Mesenchymal stem cell (in vitro differentiated cells and primary cell): ENCODE results near the gene EML4.

Experiments used
- DNase-seq: peaks from one replicate; pipeline ENCODE4 v3.0.0-alpha.2; 2013
- H2AFZ ChIP-seq: one replicate; pipeline ENCODE4 v1.6.1; 2013; ENCODE audit warnings: low read depth, mild to moderate bottlenecking, control low read depth, inconsistent platforms, low read length, moderate library complexity
- H2AK5ac ChIP-seq: 2 replicates; pipeline ENCODE4 v1.6.1; 2013; ENCODE audit warnings: low read length, moderate library complexity, mild to moderate bottlenecking, inconsistent platforms; ENCODE audit not compliant: severe bottlenecking
- H2BK120ac ChIP-seq: one replicate; pipeline ENCODE4 v1.6.1; 2013; ENCODE audit warnings: low read depth, mild to moderate bottlenecking, inconsistent platforms, low read length, moderate library complexity
- H2BK12ac ChIP-seq, 2 experiments: one replicate each; pipeline ENCODE4 v1.6.1; 2013; ENCODE audit warnings: inconsistent platforms in 2 of 2, low read length in 2 of 2, mild to moderate bottlenecking in 2 of 2, moderate library complexity in 2 of 2, control low read depth in 1 of 2
- H2BK15ac ChIP-seq: one replicate; pipeline ENCODE4 v1.6.1; 2013; ENCODE audit warnings: mild to moderate bottlenecking, low read depth, inconsistent platforms; ENCODE audit not compliant: poor library complexity, severe bottlenecking
- H2BK5ac ChIP-seq: 2 replicates; pipeline ENCODE4 v1.6.1; 2013; ENCODE audit warnings: low read depth, mild to moderate bottlenecking, low read length, control low read depth, inconsistent platforms; ENCODE audit not compliant: poor library complexity, severe bottlenecking
- H3K14ac ChIP-seq, 2 experiments: one replicate each; pipeline ENCODE4 v1.6.1; 2013; ENCODE audit warnings: inconsistent platforms in 2 of 2, low read length in 2 of 2, control low read depth in 1 of 2, mild to moderate bottlenecking in 1 of 2, moderate library complexity in 1 of 2
- H3K18ac ChIP-seq, 2 experiments: one replicate each; pipeline ENCODE4 v1.6.1; 2013; ENCODE audit warnings: inconsistent platforms in 2 of 2, low read length in 2 of 2, control low read depth in 1 of 2, low read depth in 1 of 2, mild to moderate bottlenecking in 1 of 2
- H3K23ac ChIP-seq, 2 experiments: one replicate each; pipeline ENCODE4 v1.6.1; 2013; ENCODE audit warnings: inconsistent platforms in 2 of 2, low read length in 2 of 2, mild to moderate bottlenecking in 2 of 2, moderate library complexity in 2 of 2, control low read depth in 1 of 2
- H3K27ac ChIP-seq: 2 replicates; pipeline ENCODE4 v1.5.1; 2013; ENCODE audit warnings: mild to moderate bottlenecking, moderate library complexity, low read length, control low read depth, inconsistent platforms; ENCODE audit not compliant: poor library complexity, severe bottlenecking
- H3K27me3 ChIP-seq, 2 experiments: 2 replicates each; pipeline versions ENCODE4 v1.6.1 to v1.7.0; 2013; ENCODE audit warnings: low read length in 2 of 2, mild to moderate bottlenecking in 2 of 2, moderate library complexity in 2 of 2, control low read depth in 1 of 2, inconsistent platforms in 1 of 2; ENCODE audit not compliant: control insufficient read depth in 1 of 2, insufficient read depth in 1 of 2
- H3K36me3 ChIP-seq, 2 experiments: 2 replicates each; pipeline versions ENCODE4 v1.6.1 to v1.7.0; 2013; ENCODE audit warnings: low read length in 2 of 2, control low read depth in 1 of 2, inconsistent platforms in 1 of 2, low read depth in 1 of 2, mild to moderate bottlenecking in 1 of 2; ENCODE audit not compliant: insufficient read depth in 2 of 2, control insufficient read depth in 1 of 2
- H3K4ac ChIP-seq, 2 experiments: one replicate each; pipeline ENCODE4 v1.6.1; 2013; ENCODE audit warnings: inconsistent platforms in 2 of 2, low read length in 2 of 2, mild to moderate bottlenecking in 2 of 2, moderate library complexity in 2 of 2, control low read depth in 1 of 2, low read depth in 1 of 2
- H3K4me1 ChIP-seq: 2 replicates; pipeline ENCODE4 v1.6.1; 2013; ENCODE audit warnings: low read depth, low read length, control low read depth; ENCODE audit not compliant: control insufficient read depth, insufficient read depth
- H3K4me2 ChIP-seq: 2 replicates; pipeline ENCODE4 v1.6.1; 2013; ENCODE audit warnings: low read length, mild to moderate bottlenecking, inconsistent platforms; ENCODE audit not compliant: poor library complexity, severe bottlenecking
- H3K4me3 ChIP-seq, 2 experiments: 2 replicates each; pipeline versions ENCODE4 v1.5.1 to v1.7.0; 2013; ENCODE audit warnings: low read length in 2 of 2, mild to moderate bottlenecking in 2 of 2, control low read depth in 1 of 2, low read depth in 1 of 2; ENCODE audit not compliant: insufficient read depth in 1 of 2
- H3K79me1 ChIP-seq: replicated peaks from 2 replicates; pipeline ENCODE4 v1.6.1; 2013; ENCODE audit warnings: mild to moderate bottlenecking, control low read depth, low read length, inconsistent platforms; ENCODE audit not compliant: poor library complexity, severe bottlenecking
- H3K9ac ChIP-seq: 2 replicates; pipeline ENCODE4 v1.7.0; 2013; ENCODE audit warnings: mild to moderate bottlenecking, low read length, moderate library complexity
- H3K9me3 ChIP-seq: 2 replicates; pipeline ENCODE4 v1.7.0; 2013; ENCODE audit warnings: mild to moderate bottlenecking, low read length; ENCODE audit not compliant: control insufficient read depth
- H4K8ac ChIP-seq: one replicate; pipeline ENCODE4 v1.6.1; 2013; ENCODE audit warnings: inconsistent platforms, mild to moderate bottlenecking, low read length, moderate library complexity
- H4K91ac ChIP-seq: one replicate; pipeline ENCODE4 v1.6.1; 2013; ENCODE audit warnings: mild to moderate bottlenecking, low read length, inconsistent platforms
- WGBS: methylation state at CpG from one replicate; pipeline ENCODE4 v1.1.7; 2013; ENCODE audit warnings: mixed read lengths; 5-methylcytosine and 5-hydroxymethylcytosine counted together

EML4 gene

GRCh38 chr2:42205337-42205736 lies 36.2 kb downstream of the EML4 start:
- Histone ChIP-seq H3K23ac (no peak overlapping the region), H3K4me3 (no peak overlapping the region), H4K8ac (no peak overlapping the region), H2AK5ac (no peak overlapping the region), H3K27ac (no peak overlapping the region), H2BK5ac (no peak overlapping the region), H3K18ac (no peak overlapping the region), H3K4me2 (no peak overlapping the region), H2AFZ (no peak overlapping the region), H3K79me1 (peaks cover 15% of the 10 kb centered on the region), H2BK12ac (no peak overlapping the region), H3K4ac (no peak overlapping the region), H2BK120ac (no peak overlapping the region), H3K9me3 (no peaks in the 10 kb centered on the region), H2BK15ac (no peak overlapping the region), H3K9ac (no peak overlapping the region), H3K4me1 (no peaks in the 10 kb centered on the region), H3K14ac (no peak overlapping the region), H3K36me3 (peaks cover 0 to 4% of the 10 kb centered on the region in 2 experiments), H3K27me3 (no peaks in the 10 kb centered on the region), H4K91ac (no peak overlapping the region)
- peak; percentile 13 for DNase-seq

GRCh38 chr2:42207826-42208225 lies 38.7 kb downstream of the EML4 start:
- no peak overlapping the region for H3K23ac ChIP-seq
- no peaks in the 10 kb centered on the region for H3K9me3 ChIP-seq

GRCh38 chr2:42210203-42210602 lies 41.0 kb downstream of the EML4 start:
- H3K27ac ChIP-seq, result no peak overlapping the region
- no peaks in the 10 kb centered on the region for H3K4me1 ChIP-seq
- H3K18ac ChIP-seq, result no peak overlapping the region
- no peak overlapping the region for H4K91ac ChIP-seq
- H3K27me3 ChIP-seq, result no peaks in the 10 kb centered on the region
- no peak overlapping the region for H3K14ac ChIP-seq
- no peak overlapping the region for H3K4ac ChIP-seq
- WGBS, result 100% methylated on average over 2 of the region's 2 CpGs
- H2AK5ac ChIP-seq, result no peak overlapping the region
- peaks cover 23% of the 10 kb centered on the region for H3K79me1 ChIP-seq
- H3K9ac ChIP-seq, result no peak overlapping the region
- H2BK12ac ChIP-seq, result no peak overlapping the region
- no peak overlapping the region for H2AFZ ChIP-seq
- no peak overlapping the region for H2BK120ac ChIP-seq
- no peak overlapping the region for H2BK15ac ChIP-seq
- no peak overlapping the region for H3K4me3 ChIP-seq
- no peak overlapping the region for H3K4me2 ChIP-seq
- H2BK5ac ChIP-seq, result no peak overlapping the region
- H3K9me3 ChIP-seq, result no peaks in the 10 kb centered on the region
- DNase-seq, result no peak
- H3K36me3 ChIP-seq, result peaks cover 0 to 5% of the 10 kb centered on the region in 2 experiments
- H3K23ac ChIP-seq, result no peak overlapping the region
- H4K8ac ChIP-seq, result no peak overlapping the region

More at GRCh38 chr2:42207826-42208225, 38.7 kb downstream of the EML4 start:
- no peak overlapping the region for H3K27ac ChIP-seq
- H3K27me3 ChIP-seq, result no peaks in the 10 kb centered on the region
- no peak overlapping the region for H2BK12ac ChIP-seq
- no peak overlapping the region for H2BK120ac ChIP-seq
- H2AK5ac ChIP-seq, result no peak overlapping the region
- peaks cover 0 to 5% of the 10 kb centered on the region in 2 experiments for H3K36me3 ChIP-seq
- H3K4me1 ChIP-seq, result no peaks in the 10 kb centered on the region
- H3K79me1 ChIP-seq, result peaks cover 18% of the 10 kb centered on the region
- H4K91ac ChIP-seq, result no peak overlapping the region
- no peak overlapping the region for H3K4ac ChIP-seq
- H3K4me3 ChIP-seq, result no peak overlapping the region
- WGBS, result 100% methylated on average over 5 of the region's 5 CpGs
- no peak overlapping the region for H4K8ac ChIP-seq
- no peak overlapping the region for H3K18ac ChIP-seq
- H2BK15ac ChIP-seq, result no peak overlapping the region
- DNase-seq, result no peak
- no peak overlapping the region for H2AFZ ChIP-seq
- no peak overlapping the region for H3K4me2 ChIP-seq
- no peak overlapping the region for H3K9ac ChIP-seq
- no peak overlapping the region for H3K14ac ChIP-seq
- H2BK5ac ChIP-seq, result no peak overlapping the region

- H3K4me3 ChIP-seq, result no peak overlapping the region
- H2AK5ac ChIP-seq, result no peak overlapping the region
- no peak overlapping the region for H3K4me2 ChIP-seq
- H3K27ac ChIP-seq, result no peak overlapping the region
- H3K23ac ChIP-seq, result no peak overlapping the region
- no peak for DNase-seq
- no peak overlapping the region for H2AFZ ChIP-seq
- no peak overlapping the region for H3K14ac ChIP-seq
- peaks cover 0 to 5% of the 10 kb centered on the region in 2 experiments for H3K36me3 ChIP-seq
- no peak overlapping the region for H3K9ac ChIP-seq
- no peak overlapping the region for H2BK12ac ChIP-seq
- H3K4me1 ChIP-seq, result no peaks in the 10 kb centered on the region
- no peak overlapping the region for H2BK5ac ChIP-seq
- H3K4ac ChIP-seq, result no peak overlapping the region
- H2BK15ac ChIP-seq, result no peak overlapping the region
- H3K79me1 ChIP-seq, result peaks cover 22% of the 10 kb centered on the region
- H3K18ac ChIP-seq, result no peak overlapping the region
- H4K8ac ChIP-seq, result no peak overlapping the region
- WGBS, result 90% methylated on average over 5 of the region's 5 CpGs
- no peaks in the 10 kb centered on the region for H3K9me3 ChIP-seq
- H4K91ac ChIP-seq, result no peak overlapping the region
- H3K27me3 ChIP-seq, result no peaks in the 10 kb centered on the region
- no peak overlapping the region for H2BK120ac ChIP-seq
These were observed 42.1 kb downstream of the EML4 start for GRCh38 chr2:42211291-42211690.
